GM18502 (cell line): ENCODE data around the gene TFPI2.
A peak's percentile ranks its signal among the peaks of the same experiment; 100 is the strongest.

Source experiments
- ATAC-seq: cut with Tn5 transposase; IDR thresholded peaks from one replicate; pipeline ENCODE4 v1.9.1; 2021; ENCODE audit warnings: mild to moderate bottlenecking; ENCODE audit not compliant: unreplicated experiment, poor library complexity

The TFPI2 gene

GRCh38 chr7:93860261-93860660 lies 30.3 kb downstream of the TFPI2 start:
- ATAC-seq = no peak

GRCh38 chr7:93858857-93859256 lies 31.7 kb downstream of the TFPI2 start:
- no peak for ATAC-seq

- peak; percentile 63 for ATAC-seq
Observed at GRCh38 chr7:93856323-93856722, 34.2 kb downstream of the TFPI2 start.

GRCh38 chr7:93855797-93856196 lies 34.8 kb downstream of the TFPI2 start:
- no peak for ATAC-seq

GRCh38 chr7:93854480-93854879 lies 36.1 kb downstream of the TFPI2 start:
- no peak for ATAC-seq

GRCh38 chr7:93851536-93851935 lies 39.0 kb downstream of the TFPI2 start:
- ATAC-seq = no peak

GRCh38 chr7:93843260-93843659 lies 47.3 kb downstream of the TFPI2 start:
- no peak for ATAC-seq

- no peak for ATAC-seq
Observed at GRCh38 chr7:93838966-93839365, 51.6 kb downstream of the TFPI2 start.

- ATAC-seq = no peak
Observed at GRCh38 chr7:93837245-93837644, 53.3 kb downstream of the TFPI2 start.

GRCh38 chr7:93836116-93836515 lies 54.4 kb downstream of the TFPI2 start:
- no peak for ATAC-seq

- no peak for ATAC-seq
Observed at GRCh38 chr7:93835702-93836101, 54.9 kb downstream of the TFPI2 start.
